Astrocyte of the spinal cord (primary cell): Measurements from ENCODE around the gene FANCD2OS.
"Not testable (repeated sequence)": the region's sequence is repeated elsewhere in the genome, so short reads cannot be mapped to it uniquely, and the experiment has no call there.

Source experiments
- DNase-seq: peaks from one replicate; pipeline ENCODE4 v3.0.0; 2011; ENCODE audit warnings: low read depth, low spot score
- H3K4me3 ChIP-seq: 2 replicates; pipeline ENCODE4 v1.5.1; 2011; ENCODE audit warnings: low read depth, mild to moderate bottlenecking, low read length, moderate library complexity
- CTCF ChIP-seq: IDR thresholded peaks from 2 replicates; pipeline ENCODE4 v1.5.1; 2012; ENCODE audit warnings: low read depth, mild to moderate bottlenecking, low read length, inconsistent platforms
- in situ Hi-C: cut with HindIII; loops from 2 replicates; pipeline ENCODE4 v1.10.0; 2017; ENCODE audit warnings: low sequenced_read_pairs

The FANCD2OS gene

GRCh38 chr3:10074666-10075065, 33.4 kb downstream of the FANCD2OS start:
- in situ Hi-C loops: no loop called here
- no peak overlapping the region for H3K4me3 ChIP-seq
- DNase-seq: no peak
- TF ChIP-seq CTCF: no peak

- DNase-seq, in situ Hi-C loops, H3K4me3 ChIP-seq: not testable (repeated sequence)
These were observed 38.0 kb downstream of the FANCD2OS start for GRCh38 chr3:10070077-10070476.

- TF ChIP-seq CTCF: no peak
- DNase-seq: no peak
- in situ Hi-C loops: no loop called here
- H3K4me3 ChIP-seq: no peak overlapping the region
These were observed 53.0 kb downstream of the FANCD2OS start for GRCh38 chr3:10055097-10055496.
